Breast epithelium (tissue), 4 donors: ENCODE results near the gene SLC10A7. TPM values are rescaled to one million over a fixed set of nuclear protein-coding genes. Genes with fewer than 3 reads are reported as not detected.

Source experiments
- DNase-seq, 2 donors: peaks; one replicate each; pipeline ENCODE4 v3.0.0-alpha.2; 2019; ENCODE audit warnings: low spot score in 2 of 2
- H3K27ac ChIP-seq, 2 donors: fragments of 200-600 bp; sonication (generic) in 1 of 2; one replicate each; pipeline ENCODE4 v1.5.1; 2016 to 2019; ENCODE audit warnings: mild to moderate bottlenecking in 1 of 2
- H3K27me3 ChIP-seq, 2 donors: fragments of 200-600 bp; sonication (generic) in 1 of 2; one replicate each; pipeline versions ENCODE4 v1.5.1 to v1.6.0; 2017 to 2019; ENCODE audit warnings: control low read depth in 1 of 2, mild to moderate bottlenecking in 1 of 2
- H3K36me3 ChIP-seq: fragments of 200-600 bp; one replicate; pipeline ENCODE4 v1.5.1; 2019
- H3K4me1 ChIP-seq, 2 donors: fragments of 200-600 bp; sonication (generic); one replicate each; pipeline ENCODE4 v1.5.1; 2016 to 2019; ENCODE audit warnings: control low read depth in 1 of 2
- H3K4me3 ChIP-seq, 3 donors: fragments of 200-600 bp; sonication (generic); 1 replicate in 2 of 3; 2 replicates in 1 of 3; pipeline ENCODE4 v1.5.1; 2016 to 2019; ENCODE audit warnings: mild to moderate bottlenecking in 3 of 3, moderate library complexity in 2 of 3
- H3K9me3 ChIP-seq, 2 donors: fragments of 200-600 bp; sonication (generic) in 1 of 2; one replicate each; pipeline ENCODE4 v1.5.1; 2016 to 2019; ENCODE audit warnings: control low read depth in 1 of 2
- CTCF ChIP-seq, 3 donors: fragments of 450-650 bp; IDR thresholded peaks; one replicate each; pipeline ENCODE4 v1.5.1; 2016 to 2017; ENCODE audit warnings: antibody characterized with exemption in 3 of 3, mild to moderate bottlenecking in 3 of 3, moderate library complexity in 3 of 3
- POLR2A ChIP-seq: fragments of 450-650 bp; IDR thresholded peaks from one replicate; pipeline ENCODE4 v1.6.1; 2016; ENCODE audit warnings: antibody characterized with exemption, mild to moderate bottlenecking, moderate library complexity
- POLR2AphosphoS5 ChIP-seq, 3 donors: sonication (generic); formaldehyde crosslinking; IDR thresholded peaks; one replicate each; pipeline ENCODE4 v1.6.1; 2017; ENCODE audit warnings: antibody characterized with exemption in 3 of 3
- intact Hi-C: fragments of 100-400 bp; cut with DNase I; formaldehyde crosslinking; loops from one replicate; pipeline ENCODE4 v1.15.1; 2023; ENCODE audit warnings: low total_unique reads
- total RNA-seq, 3 donors: library from RNA; depleted of rRNA; stranded (reverse); fragments of >200 nt; gene quantifications; one replicate each; pipeline ENCODE4 v1.1.0, GENCODE V29; 2016

SLC10A7 gene
- total RNA-seq, 3 donors from 2014 or later: 11.7 to 25.8 (median 17.0) TPM

GRCh38 chr4:146510942-146511341, 10.8 kb downstream of the SLC10A7 start:
- no peak overlapping the region for H3K27ac ChIP-seq
- TF ChIP-seq CTCF (IDR thresholded peaks at IDR 0.05): no peak
- no peak for TF ChIP-seq POLR2A
- no peak for TF ChIP-seq POLR2AphosphoS5 (IDR thresholded peaks at IDR 0.05)
- no peak for DNase-seq
- no peaks in the 10 kb centered on the region for H3K36me3 ChIP-seq
- H3K9me3 ChIP-seq: no peaks in the 10 kb centered on the region
- no peaks in the 10 kb centered on the region for H3K27me3 ChIP-seq
- H3K4me3 ChIP-seq: no peak overlapping the region
- intact Hi-C loops: no loop called here
- H3K4me1 ChIP-seq: no peaks in the 10 kb centered on the region

- intact Hi-C loops: no loop called here
- H3K36me3 ChIP-seq: no peaks in the 10 kb centered on the region
- no peaks in the 10 kb centered on the region for H3K4me1 ChIP-seq
- TF ChIP-seq POLR2A (no peak), CTCF (IDR thresholded peaks at IDR 0.05) (no peak), POLR2AphosphoS5 (IDR thresholded peaks at IDR 0.05) (no peak)
- H3K27ac ChIP-seq: no peak overlapping the region
- H3K4me3 ChIP-seq: no peak overlapping the region
- no peaks in the 10 kb centered on the region for H3K27me3 ChIP-seq
- no peaks in the 10 kb centered on the region for H3K9me3 ChIP-seq
- no peak for DNase-seq
These were observed 13.4 kb downstream of the SLC10A7 start for GRCh38 chr4:146508229-146508939.

- no peak for DNase-seq
- Histone ChIP-seq H3K9me3 (no peaks in the 10 kb centered on the region), H3K27ac (no peak overlapping the region), H3K27me3 (no peaks in the 10 kb centered on the region), H3K4me1 (no peaks in the 10 kb centered on the region), H3K36me3 (no peaks in the 10 kb centered on the region), H3K4me3 (no peak overlapping the region)
- intact Hi-C loops: no loop called here
- TF ChIP-seq POLR2A: no peak
- no peak for TF ChIP-seq CTCF (IDR thresholded peaks at IDR 0.05)
- TF ChIP-seq POLR2AphosphoS5 (IDR thresholded peaks at IDR 0.05): no peak
These were observed 14.1 kb downstream of the SLC10A7 start for GRCh38 chr4:146507632-146508031.

GRCh38 chr4:146506272-146506671, 15.5 kb downstream of the SLC10A7 start:
- TF ChIP-seq CTCF (IDR thresholded peaks at IDR 0.05) (no peak), POLR2A (no peak), POLR2AphosphoS5 (IDR thresholded peaks at IDR 0.05) (no peak)
- H3K4me3 ChIP-seq: no peak overlapping the region
- H3K27ac ChIP-seq: no peak overlapping the region
- H3K36me3 ChIP-seq: no peaks in the 10 kb centered on the region
- H3K9me3 ChIP-seq: no peaks in the 10 kb centered on the region
- no peaks in the 10 kb centered on the region for H3K27me3 ChIP-seq
- intact Hi-C loops: no loop called here
- no peak for DNase-seq
- H3K4me1 ChIP-seq: no peaks in the 10 kb centered on the region

- TF ChIP-seq CTCF (IDR thresholded peaks at IDR 0.05): no peak
- no peak for TF ChIP-seq POLR2AphosphoS5 (IDR thresholded peaks at IDR 0.05)
- no peak for TF ChIP-seq POLR2A
- Histone ChIP-seq H3K36me3 (no peaks in the 10 kb centered on the region), H3K9me3 (no peaks in the 10 kb centered on the region), H3K4me1 (no peaks in the 10 kb centered on the region), H3K27me3 (no peaks in the 10 kb centered on the region), H3K4me3 (no peak overlapping the region), H3K27ac (no peak overlapping the region)
- DNase-seq: no peak
- intact Hi-C loops: no loop called here
These were observed 21.5 kb downstream of the SLC10A7 start for GRCh38 chr4:146500216-146500615.
